Right atrium auricular region (tissue), 2 donors: ENCODE results near the gene IGFN1. TPM values are rescaled to one million over a fixed set of nuclear protein-coding genes. Genes with fewer than 3 reads are reported as not detected.

Source experiments
- DNase-seq: peaks from one replicate; pipeline ENCODE4 v3.0.0-alpha.2; 2019; ENCODE audit warnings: low spot score
- H3K27ac ChIP-seq, 2 donors: fragments of 200-600 bp; sonication (generic); 1 replicate in 1 of 2; 2 replicates in 1 of 2; pipeline ENCODE4 v1.5.1; 2016 to 2019
- H3K27me3 ChIP-seq, 2 donors: fragments of 200-600 bp; sonication (generic); one replicate each; pipeline versions ENCODE4 v1.5.1 to v1.6.0; 2017 to 2019
- H3K36me3 ChIP-seq: fragments of 200-600 bp; sonication (generic); one replicate; pipeline ENCODE4 v1.5.1; 2016
- H3K4me1 ChIP-seq, 2 donors: fragments of 200-600 bp; sonication (generic); one replicate each; pipeline versions ENCODE4 v1.5.1 to v1.6.0; 2017 to 2019
- H3K4me3 ChIP-seq, 2 donors: fragments of 200-600 bp; sonication (generic); 1 replicate in 1 of 2; 2 replicates in 1 of 2; pipeline ENCODE4 v1.5.1; 2017 to 2019; ENCODE audit warnings: mild to moderate bottlenecking in 1 of 2, moderate library complexity in 1 of 2
- H3K9me3 ChIP-seq, 2 donors: fragments of 200-600 bp; sonication (generic); one replicate each; pipeline ENCODE4 v1.5.1; 2019
- total RNA-seq, 2 donors: library from RNA; depleted of rRNA; stranded (reverse); fragments of >200 nt; gene quantifications; one replicate each; pipeline ENCODE4 v1.1.0, GENCODE V29; 2016
- TF ChIP-seq, protein P1 (sequence below), 2 donors: fragments of 200-600 bp; sonication (generic); IDR thresholded peaks; one replicate each; pipeline ENCODE4 v1.5.1; 2019; ENCODE audit warnings: antibody characterized with exemption in 2 of 2

Gene IGFN1
- total RNA-seq, 2 donors from 2014 or later: not detected

DNA sequence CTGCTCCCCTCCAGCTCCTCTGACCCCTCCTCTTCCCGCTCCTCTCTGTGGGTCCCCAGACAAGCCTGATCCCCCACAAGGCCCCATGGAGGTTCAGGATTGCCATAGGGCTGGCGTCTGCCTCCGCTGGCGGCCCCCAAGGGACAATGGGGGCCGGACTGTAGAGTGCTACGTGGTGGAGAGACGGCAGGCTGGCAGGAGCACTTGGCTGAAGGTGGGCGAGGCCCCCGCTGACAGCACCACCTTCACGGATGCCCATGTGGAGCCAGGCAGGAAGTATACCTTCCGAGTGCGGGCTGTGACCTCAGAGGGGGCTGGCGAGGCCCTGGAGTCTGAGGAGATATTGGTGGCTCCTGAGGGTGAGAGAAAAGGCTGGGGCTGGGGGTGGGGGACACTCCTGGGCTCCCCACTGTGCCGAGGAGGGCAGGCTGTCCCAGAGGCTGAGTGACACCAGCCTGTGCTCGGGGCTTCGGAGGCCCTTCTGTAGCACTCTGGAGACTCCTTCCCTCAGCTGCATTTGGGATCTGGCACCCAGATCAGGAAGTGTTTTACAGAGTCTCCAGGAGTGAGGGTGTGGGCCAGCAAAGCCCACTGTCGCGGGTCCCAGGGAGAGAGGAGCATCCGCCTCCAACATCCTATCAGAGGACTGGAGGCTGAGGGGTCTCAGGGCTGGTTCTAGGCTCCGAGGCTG, 25.9 kb downstream of the IGFN1 start:
- Histone ChIP-seq H3K27me3 (no peaks in the 10 kb centered on the region), H3K9me3 (no peaks in the 10 kb centered on the region), H3K36me3 (no peaks in the 10 kb centered on the region), H3K4me1 (no peaks in the 10 kb centered on the region), H3K4me3 (no peak overlapping the region), H3K27ac (no peak overlapping the region)
- TF ChIP-seq, protein P1, sequence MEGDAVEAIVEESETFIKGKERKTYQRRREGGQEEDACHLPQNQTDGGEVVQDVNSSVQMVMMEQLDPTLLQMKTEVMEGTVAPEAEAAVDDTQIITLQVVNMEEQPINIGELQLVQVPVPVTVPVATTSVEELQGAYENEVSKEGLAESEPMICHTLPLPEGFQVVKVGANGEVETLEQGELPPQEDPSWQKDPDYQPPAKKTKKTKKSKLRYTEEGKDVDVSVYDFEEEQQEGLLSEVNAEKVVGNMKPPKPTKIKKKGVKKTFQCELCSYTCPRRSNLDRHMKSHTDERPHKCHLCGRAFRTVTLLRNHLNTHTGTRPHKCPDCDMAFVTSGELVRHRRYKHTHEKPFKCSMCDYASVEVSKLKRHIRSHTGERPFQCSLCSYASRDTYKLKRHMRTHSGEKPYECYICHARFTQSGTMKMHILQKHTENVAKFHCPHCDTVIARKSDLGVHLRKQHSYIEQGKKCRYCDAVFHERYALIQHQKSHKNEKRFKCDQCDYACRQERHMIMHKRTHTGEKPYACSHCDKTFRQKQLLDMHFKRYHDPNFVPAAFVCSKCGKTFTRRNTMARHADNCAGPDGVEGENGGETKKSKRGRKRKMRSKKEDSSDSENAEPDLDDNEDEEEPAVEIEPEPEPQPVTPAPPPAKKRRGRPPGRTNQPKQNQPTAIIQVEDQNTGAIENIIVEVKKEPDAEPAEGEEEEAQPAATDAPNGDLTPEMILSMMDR (IDR thresholded peaks at IDR 0.05): no peak
- DNase-seq: peak; percentile 11

DNA sequence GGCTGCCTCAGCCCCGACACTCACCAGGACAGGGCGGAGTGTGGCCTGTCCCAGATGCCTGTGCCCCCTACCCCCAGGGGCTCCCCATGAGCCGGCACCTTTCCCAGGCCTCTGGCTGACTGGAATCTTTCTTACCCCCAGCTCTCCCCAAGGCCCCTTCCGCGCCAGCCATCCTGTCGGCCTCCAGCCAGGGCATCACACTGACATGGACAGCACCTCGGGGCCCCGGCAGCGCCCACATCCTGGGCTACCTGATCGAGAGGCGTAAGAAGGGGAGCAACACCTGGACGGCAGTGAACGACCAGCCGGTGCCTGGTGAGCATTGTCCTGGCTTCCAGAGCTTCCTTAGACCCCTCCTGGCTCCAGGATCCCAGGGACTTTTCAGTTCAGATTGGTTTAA, 26.5 kb downstream of the IGFN1 start:
- Histone ChIP-seq H3K9me3 (no peaks in the 10 kb centered on the region), H3K27ac (no peak overlapping the region), H3K27me3 (no peaks in the 10 kb centered on the region), H3K36me3 (no peaks in the 10 kb centered on the region), H3K4me3 (no peak overlapping the region), H3K4me1 (no peaks in the 10 kb centered on the region)
- peak; percentile 13 for DNase-seq
- TF ChIP-seq, protein P1 (IDR thresholded peaks at IDR 0.05): no peak

DNA sequence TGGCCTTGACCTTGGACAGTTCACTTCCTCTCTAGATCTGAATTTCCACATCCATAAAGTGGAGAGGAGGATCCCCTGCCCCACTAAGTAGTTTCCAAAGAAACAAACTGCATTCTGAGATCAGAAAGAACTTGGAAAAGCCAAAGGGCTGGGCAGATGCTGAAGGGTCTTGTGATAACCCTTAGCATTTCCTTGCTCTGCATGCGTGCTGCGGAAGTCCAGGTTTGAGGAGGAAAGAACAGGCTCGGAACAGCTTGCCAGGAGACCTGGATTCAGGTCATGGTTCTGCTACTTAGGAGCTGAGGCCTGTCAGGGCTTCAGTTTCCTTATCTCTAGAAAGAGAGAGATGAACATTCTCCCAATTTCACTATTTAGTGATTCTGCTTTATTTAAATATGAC, 27.2 kb downstream of the IGFN1 start:
- DNase-seq: peak; percentile 53
- Histone ChIP-seq H3K27ac (no peak overlapping the region), H3K4me3 (no peak overlapping the region), H3K36me3 (no peaks in the 10 kb centered on the region), H3K27me3 (no peaks in the 10 kb centered on the region), H3K9me3 (no peaks in the 10 kb centered on the region), H3K4me1 (no peaks in the 10 kb centered on the region)
- TF ChIP-seq, protein P1 (IDR thresholded peaks at IDR 0.05): no peak

DNA sequence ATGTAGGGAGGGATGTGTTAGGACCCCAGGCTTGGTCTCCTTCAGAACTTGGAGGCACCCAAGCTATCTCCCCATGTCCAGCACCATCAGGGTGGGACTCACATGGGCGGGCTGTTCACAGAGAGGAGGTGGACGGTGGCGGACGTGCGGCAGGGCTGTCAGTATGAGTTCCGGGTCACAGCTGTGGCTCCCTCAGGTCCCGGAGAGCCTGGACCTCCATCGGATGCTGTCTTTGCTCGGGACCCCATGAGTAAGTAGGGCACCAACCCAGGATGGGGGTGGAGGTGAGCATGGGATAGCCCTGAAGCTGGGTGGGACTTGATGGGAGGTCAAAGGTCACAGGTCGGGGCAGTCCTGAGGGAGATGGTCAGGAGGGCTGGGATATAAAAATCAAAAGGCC, 27.8 kb downstream of the IGFN1 start:
- no peaks in the 10 kb centered on the region for H3K36me3 ChIP-seq
- no peak overlapping the region for H3K4me3 ChIP-seq
- H3K27me3 ChIP-seq: no peaks in the 10 kb centered on the region
- H3K9me3 ChIP-seq: no peaks in the 10 kb centered on the region
- no peak overlapping the region for H3K27ac ChIP-seq
- no peaks in the 10 kb centered on the region for H3K4me1 ChIP-seq
- peak; percentile 56 for DNase-seq
- TF ChIP-seq, protein P1 (IDR thresholded peaks at IDR 0.05): no peak

DNA sequence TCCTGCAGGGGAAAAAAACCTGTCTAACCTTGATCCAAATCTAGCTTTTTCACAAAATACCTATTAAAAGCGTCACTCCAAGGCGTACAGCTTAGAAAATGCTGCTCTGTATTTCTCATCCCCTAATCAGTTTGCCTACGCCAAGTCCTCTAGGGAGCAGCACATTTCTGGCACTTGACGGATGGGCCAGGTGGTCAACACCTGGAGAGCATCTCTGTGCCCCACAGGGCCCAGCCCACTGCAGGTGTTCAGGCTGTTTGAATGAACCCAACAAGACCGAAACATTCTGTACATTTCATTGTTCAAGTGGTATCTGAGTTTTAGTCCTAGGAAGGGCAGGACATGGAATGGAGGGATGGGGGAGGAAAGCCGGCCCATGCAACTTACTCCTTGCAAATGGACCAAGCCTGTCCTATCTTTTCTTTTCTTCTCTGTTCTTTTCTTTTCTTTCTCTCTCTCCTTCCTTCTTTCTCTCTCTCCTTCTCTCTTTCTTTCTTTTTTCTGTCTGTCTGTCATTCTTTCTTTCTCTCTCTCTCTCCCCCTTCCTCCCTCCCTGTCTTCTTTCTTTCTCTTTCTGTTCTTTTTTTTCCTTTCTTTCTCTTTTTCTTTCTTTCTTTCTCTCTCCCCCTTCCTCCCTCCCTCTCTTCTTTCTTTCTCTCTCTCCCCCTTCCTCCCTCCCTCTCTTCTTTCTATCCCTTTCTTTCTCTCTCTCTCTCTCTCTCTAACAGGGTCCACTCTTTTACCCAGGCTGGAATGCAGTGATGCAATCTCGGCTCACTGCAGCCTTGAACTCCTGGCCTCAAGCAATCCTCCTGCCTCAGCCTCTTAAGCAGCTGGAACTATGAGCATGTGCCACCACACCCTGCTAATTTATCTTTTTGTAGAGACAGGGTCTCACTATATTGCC, 29.1 kb downstream of the IGFN1 start:
- no peaks in the 10 kb centered on the region for H3K27me3 ChIP-seq
- no peak overlapping the region for H3K27ac ChIP-seq
- TF ChIP-seq, protein P1 (IDR thresholded peaks at IDR 0.05): no peak
- H3K4me3 ChIP-seq: no peak overlapping the region
- H3K4me1 ChIP-seq: no peaks in the 10 kb centered on the region
- H3K9me3 ChIP-seq: no peaks in the 10 kb centered on the region
- DNase-seq: peak; percentile 26
- no peaks in the 10 kb centered on the region for H3K36me3 ChIP-seq
